ENCODE data around the gene KLHL40.

The KLHL40 gene

GRCh38 chr3:42685363-42685881 is at the start of gene KLHL40:
Gene KLHL40, plus strand, starts transcription at chr3:42685537. Its CDS starts 82 bp downstream, at chr3:42685619.
- DNase-seq = no peak

DNA sequence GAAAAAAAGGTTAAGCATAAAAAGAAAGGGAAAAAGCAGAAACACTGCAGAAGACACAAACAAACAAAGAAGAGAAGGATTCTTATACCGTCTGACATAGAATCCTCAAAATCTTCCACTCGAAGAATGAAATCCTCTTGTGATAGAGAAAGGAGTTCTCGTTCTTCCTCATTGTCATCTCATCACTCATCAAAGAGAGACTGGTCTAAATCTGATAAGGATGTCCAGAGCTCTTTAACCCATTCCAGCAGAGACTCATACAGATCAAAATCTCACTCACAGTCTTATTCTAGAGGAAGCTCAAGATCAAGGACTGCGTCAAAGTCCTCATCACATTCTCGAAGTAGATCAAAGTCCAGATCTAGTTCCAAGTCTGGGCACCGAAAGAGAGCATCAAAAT is 48.3 kb upstream of the KLHL40 start:
- no peak for DNase-seq

DNA sequence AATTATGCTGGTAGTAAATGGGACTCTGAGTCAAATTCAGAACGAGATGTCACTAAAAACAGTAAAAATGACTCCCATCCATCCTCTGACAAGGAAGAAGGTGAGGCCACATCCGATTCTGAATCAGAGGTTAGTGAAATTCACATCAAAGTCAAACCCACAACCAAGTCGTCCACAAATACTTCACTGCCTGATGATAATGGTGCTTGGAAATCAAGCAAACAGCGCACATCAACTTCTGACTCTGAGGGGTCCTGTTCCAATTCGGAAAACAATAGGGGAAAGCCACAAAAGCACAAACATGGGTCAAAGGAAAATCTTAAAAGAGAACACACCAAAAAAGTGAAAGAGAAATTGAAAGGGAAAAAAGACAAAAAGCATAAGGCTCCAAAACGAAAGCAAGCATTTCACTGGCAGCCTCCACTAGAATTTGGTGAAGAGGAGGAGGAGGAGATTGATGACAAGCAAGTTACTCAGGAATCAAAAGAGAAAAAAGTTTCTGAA is 46.9 kb upstream of the KLHL40 start:
- DNase-seq = no peak

DNA sequence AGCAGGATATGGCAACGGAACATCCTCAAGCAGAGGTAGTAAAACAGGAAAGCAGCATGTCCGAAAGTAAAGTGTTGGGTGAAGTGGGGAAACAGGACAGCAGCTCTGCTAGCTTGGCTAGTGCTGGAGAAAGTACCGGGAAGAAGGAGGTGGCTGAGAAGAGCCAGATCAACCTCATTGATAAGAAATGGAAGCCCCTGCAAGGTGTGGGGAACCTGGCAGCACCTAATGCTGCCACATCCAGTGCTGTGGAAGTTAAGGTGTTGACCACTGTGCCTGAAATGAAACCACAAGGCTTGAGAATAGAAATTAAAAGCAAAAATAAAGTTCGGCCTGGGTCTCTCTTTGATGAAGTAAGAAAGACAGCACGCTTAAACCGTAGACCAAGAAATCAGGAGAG is 46.1 kb upstream of the KLHL40 start:
- DNase-seq = no peak

- no peak for DNase-seq
Observed at GRCh38 chr3:42640129-42640528, 45.2 kb upstream of the KLHL40 start.

DNA sequence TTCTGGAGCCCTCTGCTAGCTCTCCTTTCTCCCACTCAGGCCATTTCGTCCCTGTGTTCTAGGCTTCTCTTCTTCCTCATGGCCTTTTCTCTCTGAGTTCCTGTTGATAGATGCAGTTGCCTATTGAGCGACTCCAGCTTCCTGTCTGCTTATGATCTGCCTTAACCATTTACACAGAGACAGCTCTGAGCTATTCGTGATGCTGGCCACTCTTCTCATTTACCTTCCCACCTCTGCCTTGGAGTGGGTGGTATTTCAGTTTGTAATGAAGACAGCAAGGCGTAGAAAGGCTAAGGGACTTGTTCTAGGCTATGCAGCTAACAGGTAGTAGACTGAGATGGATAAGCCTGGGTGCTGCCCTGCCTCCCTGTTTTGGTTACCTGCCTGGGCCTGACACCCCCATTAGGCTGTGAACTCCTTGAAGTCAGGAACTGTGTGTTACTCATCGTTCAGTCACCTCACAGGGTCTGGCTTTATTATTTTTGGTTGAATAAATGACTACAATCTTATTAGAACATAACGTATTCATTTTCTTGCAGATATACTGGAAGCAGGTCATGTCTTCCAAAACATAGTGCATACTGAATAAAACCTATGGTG is 44.5 kb upstream of the KLHL40 start:
- DNase-seq = no peak

- no peak for DNase-seq
Observed at GRCh38 chr3:42647821-42648459, 37.4 kb upstream of the KLHL40 start.

DNA sequence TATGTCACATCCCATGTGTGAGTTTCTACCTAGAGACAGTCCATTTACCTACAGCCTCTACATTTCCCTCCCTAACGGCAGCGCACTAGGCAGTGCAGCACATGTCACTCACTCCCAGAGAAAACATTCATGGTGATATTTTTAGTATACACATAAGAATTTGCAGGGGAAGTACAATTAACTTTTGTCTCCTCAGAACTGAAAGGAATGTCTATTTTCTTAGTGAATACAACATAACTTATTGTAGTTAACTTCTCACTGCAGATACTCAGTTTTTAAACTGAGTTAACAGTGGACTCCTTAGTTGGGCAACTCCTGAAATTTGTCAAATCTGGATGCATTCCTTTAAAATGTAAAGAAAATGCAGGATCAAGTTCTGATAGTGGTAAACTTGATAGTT is 36.3 kb upstream of the KLHL40 start:
- DNase-seq = no peak

DNA sequence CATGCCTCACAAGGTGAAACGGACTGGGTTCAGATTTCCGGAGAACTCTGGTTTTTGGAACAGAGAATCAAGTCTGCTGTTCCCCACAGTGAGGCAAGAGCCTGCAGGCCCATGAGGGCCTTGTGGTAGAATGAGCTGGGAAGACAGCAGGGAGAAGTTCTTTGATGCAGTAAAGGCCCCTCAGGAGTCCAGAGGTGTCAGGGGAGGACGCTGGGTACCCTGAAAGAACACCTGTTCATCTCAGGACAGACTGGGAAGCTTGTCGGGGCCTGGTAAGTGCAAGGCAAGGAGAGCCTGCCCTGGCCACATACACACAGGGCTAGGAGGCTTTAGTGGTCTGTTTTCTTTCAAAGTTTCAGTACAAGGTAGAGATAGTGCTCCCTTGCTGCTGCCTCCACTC is 35.6 kb upstream of the KLHL40 start:
- DNase-seq = no peak

DNA sequence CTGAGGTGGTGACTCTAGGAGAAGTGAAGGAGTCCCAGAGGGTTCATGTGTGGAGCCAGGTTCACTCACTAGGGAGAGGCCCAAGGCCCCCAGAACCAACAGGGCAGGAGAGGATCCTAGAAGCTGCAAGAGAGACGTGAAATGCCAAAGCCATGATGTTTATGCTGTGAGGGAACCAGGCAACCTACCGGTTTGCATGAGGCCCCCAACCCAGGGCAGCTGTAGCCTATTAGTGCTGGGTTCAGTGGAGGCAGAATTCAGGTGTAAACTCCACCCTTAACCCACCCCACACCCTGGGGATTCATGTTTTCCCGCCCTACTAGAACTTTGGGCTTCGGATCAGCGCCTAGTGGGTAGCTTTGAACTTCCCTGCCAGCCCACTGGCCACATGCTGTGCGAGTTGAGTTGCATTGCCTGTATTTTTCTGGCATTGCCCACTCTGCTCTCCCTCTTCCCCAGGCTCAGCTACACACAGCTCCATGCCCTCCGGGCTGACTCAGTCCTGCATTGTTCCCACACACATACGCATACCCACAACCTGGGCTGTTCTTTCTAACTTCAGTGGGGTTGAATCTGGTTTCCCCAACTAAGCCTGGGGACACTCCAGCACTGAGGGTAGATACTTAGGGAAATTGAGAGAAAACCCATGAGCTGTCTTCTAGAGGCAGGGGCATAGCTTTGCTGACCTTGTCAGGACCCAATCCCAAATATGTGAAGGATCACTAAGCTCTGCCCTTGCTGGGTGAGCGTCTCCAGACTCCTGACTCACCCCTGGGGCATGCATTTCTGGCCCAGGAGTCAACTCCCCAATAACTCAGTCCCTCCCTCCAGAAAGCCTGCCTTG is 33.9 kb upstream of the KLHL40 start:
- no peak for DNase-seq

DNA sequence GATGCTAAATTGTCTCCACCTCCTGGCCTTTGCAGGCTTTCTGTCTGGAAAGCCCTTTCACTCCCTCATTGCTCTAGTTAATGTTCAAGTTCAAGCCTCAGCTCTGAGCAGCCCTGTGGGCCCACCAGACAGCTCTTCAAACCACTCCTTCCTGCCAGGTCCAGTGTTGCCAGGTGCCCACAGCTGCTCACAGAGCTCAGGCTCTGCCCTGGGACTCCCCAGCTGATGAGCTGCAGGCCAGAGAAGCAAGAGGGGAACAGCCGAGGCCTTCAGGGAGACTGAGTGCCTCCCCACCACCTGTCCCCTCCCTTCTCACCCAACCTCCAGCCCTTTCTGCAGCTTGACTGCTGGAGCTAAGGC is 33.1 kb upstream of the KLHL40 start:
- no peak for DNase-seq

DNA sequence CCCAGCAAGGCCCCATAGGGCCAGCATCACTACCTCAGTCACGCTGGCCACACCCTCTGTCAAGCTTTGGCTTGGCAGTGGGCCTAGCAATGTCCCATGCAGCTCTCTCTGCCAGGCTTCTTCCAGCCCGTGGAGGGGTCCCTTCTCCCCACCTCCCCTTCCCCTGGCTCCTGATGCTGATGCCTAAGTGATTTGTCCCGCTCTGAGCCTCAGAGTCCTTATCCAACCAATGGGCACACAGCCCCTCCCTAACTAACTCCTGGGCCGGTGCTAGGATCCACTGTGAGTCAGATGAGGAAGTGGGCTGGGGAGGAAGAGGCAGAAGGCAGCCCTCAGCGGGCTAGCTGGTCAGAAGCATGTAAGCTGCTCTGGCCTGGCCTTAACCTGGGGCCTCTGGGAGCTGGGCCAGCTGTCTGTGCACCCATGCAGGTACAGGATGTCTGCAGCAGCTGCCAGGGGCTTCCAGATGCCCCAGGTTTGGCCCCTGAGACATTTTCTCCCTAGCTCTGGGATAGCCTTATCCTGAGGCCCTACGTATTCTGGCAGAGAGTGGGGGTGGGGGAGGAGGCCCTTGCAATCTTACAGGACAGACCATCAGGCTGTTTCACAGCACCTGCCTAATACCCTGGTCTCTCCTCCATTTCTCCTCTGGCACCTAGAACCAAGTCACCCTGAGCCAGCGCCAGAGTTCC is 32.6 kb upstream of the KLHL40 start:
- DNase-seq = no peak

DNA sequence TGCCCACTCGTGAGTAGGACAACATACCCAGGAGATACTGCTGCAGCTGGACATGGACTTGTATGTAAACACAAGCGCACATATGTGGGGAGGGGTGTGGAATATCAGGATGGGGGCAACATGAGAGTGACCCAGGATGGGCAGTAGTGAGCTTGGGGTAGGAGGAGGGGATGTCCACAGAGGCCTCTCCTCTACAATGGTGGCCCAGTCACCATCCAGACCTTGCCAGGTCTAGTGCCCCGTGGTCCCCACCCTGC is 32.1 kb upstream of the KLHL40 start:
- DNase-seq = no peak

DNA sequence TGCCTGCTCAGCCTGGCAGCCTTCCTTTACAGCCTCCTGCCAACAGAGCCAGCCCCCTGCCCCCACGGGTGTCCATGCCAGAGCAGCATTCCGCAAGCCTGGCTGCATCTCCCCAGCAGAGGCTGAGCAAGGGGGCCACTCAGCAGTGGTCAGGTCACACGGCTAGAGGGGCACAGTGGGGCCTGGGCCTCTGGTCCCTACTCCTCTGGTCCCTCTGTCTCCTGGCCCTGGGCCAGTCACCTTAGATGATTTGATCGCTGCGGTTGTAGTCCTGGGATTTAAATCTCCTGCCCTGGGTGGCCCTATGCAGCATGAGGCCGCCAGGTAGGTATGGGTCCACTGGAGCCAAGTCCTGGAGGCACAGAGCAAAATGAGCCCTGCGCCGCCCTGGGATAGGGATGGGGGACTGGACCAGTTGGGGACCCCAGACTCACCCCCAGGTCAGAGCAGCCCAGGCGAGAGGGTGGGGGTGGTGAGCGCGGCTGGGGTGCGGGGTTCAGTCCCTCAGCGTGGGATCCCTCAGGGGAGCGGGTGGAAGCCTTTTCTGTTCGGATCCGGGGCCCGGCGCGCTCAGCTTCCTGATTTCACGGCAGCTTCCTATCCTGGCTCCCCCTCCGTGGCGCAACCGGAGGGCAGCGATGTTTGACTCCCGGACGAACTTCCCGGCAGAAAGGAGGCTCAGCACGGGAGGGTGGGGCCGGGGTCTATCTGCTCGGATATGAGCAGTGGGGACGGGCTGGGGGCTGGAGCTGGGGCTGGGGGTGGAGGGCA is 31.6 kb upstream of the KLHL40 start, which contains the start of gene ZBTB47:
ZBTB47 (plus strand) TSS at position 138 of the 771 bp plus-strand sequence. CDS start 4,659 bp downstream, outside the sequence.
- no peak for DNase-seq

GRCh38 chr3:42654331-42655201 is 30.8 kb upstream of the KLHL40 start:
- DNase-seq = no peak

DNA sequence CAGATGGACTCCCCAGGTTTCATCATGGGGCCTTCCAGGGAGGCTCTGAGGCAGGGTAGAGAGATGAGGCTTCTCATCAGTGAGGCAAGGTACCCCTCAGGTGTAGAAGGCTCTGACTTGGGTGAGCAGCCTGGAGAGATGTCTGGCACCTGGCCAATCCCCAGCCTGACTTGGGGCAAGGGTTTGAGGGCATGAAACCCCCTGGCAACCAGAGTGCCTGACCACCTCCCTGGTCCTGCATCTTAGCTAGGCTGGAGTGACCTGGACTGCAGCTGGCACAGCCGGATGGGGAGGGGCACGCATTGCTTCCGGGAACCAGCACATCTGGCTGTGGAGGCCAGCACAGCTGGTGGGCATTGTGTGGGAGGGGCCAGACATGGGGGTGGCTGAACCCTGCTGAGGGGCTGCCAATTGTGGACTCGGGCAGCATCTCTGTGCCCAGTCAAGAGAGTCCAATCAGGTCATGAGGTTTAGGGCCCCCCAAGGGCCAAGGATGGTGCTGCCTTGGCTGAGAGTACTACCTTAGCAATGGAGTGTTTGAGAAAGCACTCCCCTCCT is 29.9 kb upstream of the KLHL40 start:
- no peak for DNase-seq

DNA sequence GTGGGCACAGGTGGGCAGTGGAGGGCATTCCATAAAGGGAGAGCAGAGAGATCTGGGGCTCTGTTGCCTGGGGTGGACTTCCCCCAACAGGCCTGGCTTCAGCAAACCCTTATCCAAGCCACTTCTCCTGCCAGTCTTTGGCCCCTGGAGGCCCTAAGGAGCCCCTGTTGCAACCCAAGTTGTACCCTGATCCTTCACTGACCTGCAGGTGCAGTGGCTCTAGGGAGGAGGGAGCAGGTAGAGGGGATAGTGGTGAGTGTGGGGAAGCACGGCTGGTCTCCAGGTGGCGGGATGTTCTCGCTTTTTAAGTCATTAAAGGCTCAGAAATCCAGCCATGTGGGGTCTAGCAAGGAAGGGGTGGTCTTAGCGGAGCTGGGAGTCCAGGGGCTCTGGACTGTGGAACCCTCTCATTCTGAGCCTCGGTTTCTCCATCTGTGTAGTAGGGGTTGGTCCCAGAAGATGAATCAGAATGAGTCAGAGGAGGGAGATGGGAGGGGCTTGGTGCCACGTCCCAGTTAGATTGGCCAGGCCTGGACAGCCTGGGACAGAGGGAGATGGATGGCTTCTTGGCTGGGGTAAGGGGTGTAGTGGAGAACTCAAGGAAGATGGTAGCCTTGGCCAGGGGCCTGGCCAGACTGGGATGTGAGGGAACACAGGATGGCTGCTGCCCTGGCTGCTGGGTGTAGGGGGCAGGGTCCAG is 29.2 kb upstream of the KLHL40 start:
- DNase-seq = no peak

GRCh38 chr3:42656680-42657610 is 28.4 kb upstream of the KLHL40 start:
- DNase-seq = no peak

DNA sequence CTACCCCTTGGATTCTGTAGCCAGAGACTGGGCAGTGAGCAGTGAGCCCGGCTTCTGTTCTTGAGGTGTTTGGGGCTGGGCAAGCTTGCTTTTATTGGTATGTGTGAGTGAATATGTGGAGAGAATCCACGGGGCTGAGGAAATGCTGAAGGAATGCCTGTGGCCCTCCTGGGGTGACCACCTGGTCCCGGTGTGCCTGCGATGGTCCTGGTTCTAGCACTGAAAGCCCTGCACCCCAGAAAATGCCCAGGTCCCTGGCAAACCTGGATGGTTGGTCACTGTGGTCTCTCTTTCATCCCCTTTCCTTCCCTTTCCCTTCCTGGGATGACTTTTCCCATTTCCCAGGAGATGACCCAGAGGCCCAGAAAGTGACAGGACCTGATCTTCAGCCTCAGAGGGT is 27.7 kb upstream of the KLHL40 start:
- no peak for DNase-seq
